NAMALWA (cell line): ENCODE results near the gene STOM.
"Not testable (repeated sequence)": the region's sequence is repeated elsewhere in the genome, so short reads cannot be mapped to it uniquely, and the experiment has no call there.

ENCODE experiments used
- DNase-seq: peaks from one replicate; pipeline ENCODE4 v3.0.0-alpha.2; 2015; ENCODE audit warnings: low spot score

Gene STOM

GRCh38 chr9:121369595-121370265 lies at the start of gene STOM:
Gene STOM (minus strand): TSS chr9:121370250. CDS start chr9:121370187, 63 bp downstream.
- peak; percentile 70 for DNase-seq

- no peak for DNase-seq
Observed at GRCh38 chr9:121411993-121412392, 41.9 kb upstream of the STOM start.

- DNase-seq = no peak
Observed at GRCh38 chr9:121405899-121406298, 35.8 kb upstream of the STOM start.

GRCh38 chr9:121404906-121405305 lies 34.9 kb upstream of the STOM start:
- no peak for DNase-seq

GRCh38 chr9:121399883-121400607 lies 30.0 kb upstream of the STOM start:
- peak; percentile 85 for DNase-seq

- DNase-seq = no peak
Observed at GRCh38 chr9:121399126-121399882, 29.3 kb upstream of the STOM start.

GRCh38 chr9:121398374-121398773 lies 28.3 kb upstream of the STOM start:
- DNase-seq = no peak

GRCh38 chr9:121397277-121397676 lies 27.2 kb upstream of the STOM start:
- DNase-seq = not testable (repeated sequence)

GRCh38 chr9:121395558-121395957 lies 25.5 kb upstream of the STOM start:
- no peak for DNase-seq

- DNase-seq = no peak
Observed at GRCh38 chr9:121394292-121394691, 24.2 kb upstream of the STOM start.

- no peak for DNase-seq
Observed at GRCh38 chr9:121393318-121393717, 23.3 kb upstream of the STOM start.

GRCh38 chr9:121390372-121390771 lies 20.3 kb upstream of the STOM start:
- DNase-seq = no peak

GRCh38 chr9:121388140-121388905 lies 18.3 kb upstream of the STOM start:
- DNase-seq = no peak

- DNase-seq = no peak
Observed at GRCh38 chr9:121386442-121387175, 16.6 kb upstream of the STOM start.

- no peak for DNase-seq
Observed at GRCh38 chr9:121383715-121384114, 13.7 kb upstream of the STOM start.

- no peak for DNase-seq
Observed at GRCh38 chr9:121380846-121381245, 10.8 kb upstream of the STOM start.

- DNase-seq = peak; percentile 30
Observed at GRCh38 chr9:121376214-121376830, 6.3 kb upstream of the STOM start.

GRCh38 chr9:121373011-121373729 lies 3.1 kb upstream of the STOM start:
- no peak for DNase-seq

- no peak for DNase-seq
Observed at GRCh38 chr9:121372239-121373010, 2.4 kb upstream of the STOM start.
